ENCODE measurements around the gene VAV2.

VAV2 gene

GRCh38 chr9:133754688-133755227, 237.4 kb downstream of the VAV2 start:
- TF ChIP-seq CSRNP3 (CRISPR knock-in tag; IDR thresholded peaks at IDR 0.05) (no peak), ZC3H10 (CRISPR knock-in tag; IDR thresholded peaks at IDR 0.05) (no peak), ESRRG (CRISPR knock-in tag; IDR thresholded peaks at IDR 0.05) (no peak), TOX (CRISPR knock-in tag; IDR thresholded peaks at IDR 0.05; ENCODE audit: borderline replicate concordance) (no peak), GLIS3 (CRISPR knock-in tag; IDR thresholded peaks at IDR 0.05) (no peak), ARNTL (CRISPR knock-in tag; IDR thresholded peaks at IDR 0.05; ENCODE audit: borderline replicate concordance, low read depth) (no peak), TSHZ2 (CRISPR knock-in tag; IDR thresholded peaks at IDR 0.05) (no peak), POU6F1 (CRISPR knock-in tag; IDR thresholded peaks at IDR 0.05; ENCODE audit: borderline replicate concordance, low read depth) (no peak)
- ATAC-seq, result no peak

GRCh38 chr9:133754187-133754586, 237.9 kb downstream of the VAV2 start:
- ATAC-seq, result no peak
- TF ChIP-seq BACH2 (CRISPR knock-in tag; IDR thresholded peaks at IDR 0.05; ENCODE audit: borderline replicate concordance) (no peak), POU6F1 (CRISPR knock-in tag; IDR thresholded peaks at IDR 0.05; ENCODE audit: borderline replicate concordance, low read depth) (no peak), GLIS3 (CRISPR knock-in tag; IDR thresholded peaks at IDR 0.05) (no peak), TSHZ2 (CRISPR knock-in tag; IDR thresholded peaks at IDR 0.05) (no peak), RARB (CRISPR knock-in tag; IDR thresholded peaks at IDR 0.05) (no peak), ZNF70 (CRISPR knock-in tag; IDR thresholded peaks at IDR 0.05) (no peak), CSDC2 (CRISPR knock-in tag; IDR thresholded peaks at IDR 0.05) (no peak), ISL1 (CRISPR knock-in tag; IDR thresholded peaks at IDR 0.05) (no peak), CREB5 (CRISPR knock-in tag; IDR thresholded peaks at IDR 0.05; ENCODE audit: low read depth) (no peak), ARNTL (CRISPR knock-in tag; IDR thresholded peaks at IDR 0.05; ENCODE audit: borderline replicate concordance, low read depth) (no peak), PATZ1 (CRISPR knock-in tag; IDR thresholded peaks at IDR 0.05; ENCODE audit: borderline replicate concordance) (no peak), PPARA (CRISPR knock-in tag; IDR thresholded peaks at IDR 0.05; ENCODE audit: borderline replicate concordance) (no peak), ZNF8 (CRISPR knock-in tag; IDR thresholded peaks at IDR 0.05) (no peak), CSRNP3 (CRISPR knock-in tag; IDR thresholded peaks at IDR 0.05) (no peak), ZFP30 (CRISPR knock-in tag; IDR thresholded peaks at IDR 0.05) (no peak)
